ENCODE measurements around the gene EGFL7.

DNA sequence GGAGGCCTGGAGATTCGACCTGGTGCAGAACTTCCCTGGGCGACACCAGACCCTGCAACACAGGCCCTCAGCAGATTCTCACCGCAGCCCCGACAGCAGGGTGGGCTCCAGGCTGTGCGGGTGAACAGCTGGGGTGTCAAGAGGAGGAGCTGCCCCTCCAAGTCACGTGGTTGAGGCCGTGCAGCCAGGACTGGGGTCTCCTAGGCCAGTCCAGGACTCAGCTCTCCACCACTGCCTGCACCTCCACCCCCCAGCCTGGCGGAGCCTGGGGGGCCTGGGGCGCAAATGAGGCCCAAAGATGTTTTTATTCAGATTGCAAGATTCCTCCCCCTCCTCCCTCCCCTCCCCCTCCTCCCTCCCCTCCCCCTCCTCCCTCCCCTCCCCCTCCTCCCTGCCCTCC is 33.8 kb downstream of the EGFL7 start:
- TF ChIP-seq, protein P1, sequence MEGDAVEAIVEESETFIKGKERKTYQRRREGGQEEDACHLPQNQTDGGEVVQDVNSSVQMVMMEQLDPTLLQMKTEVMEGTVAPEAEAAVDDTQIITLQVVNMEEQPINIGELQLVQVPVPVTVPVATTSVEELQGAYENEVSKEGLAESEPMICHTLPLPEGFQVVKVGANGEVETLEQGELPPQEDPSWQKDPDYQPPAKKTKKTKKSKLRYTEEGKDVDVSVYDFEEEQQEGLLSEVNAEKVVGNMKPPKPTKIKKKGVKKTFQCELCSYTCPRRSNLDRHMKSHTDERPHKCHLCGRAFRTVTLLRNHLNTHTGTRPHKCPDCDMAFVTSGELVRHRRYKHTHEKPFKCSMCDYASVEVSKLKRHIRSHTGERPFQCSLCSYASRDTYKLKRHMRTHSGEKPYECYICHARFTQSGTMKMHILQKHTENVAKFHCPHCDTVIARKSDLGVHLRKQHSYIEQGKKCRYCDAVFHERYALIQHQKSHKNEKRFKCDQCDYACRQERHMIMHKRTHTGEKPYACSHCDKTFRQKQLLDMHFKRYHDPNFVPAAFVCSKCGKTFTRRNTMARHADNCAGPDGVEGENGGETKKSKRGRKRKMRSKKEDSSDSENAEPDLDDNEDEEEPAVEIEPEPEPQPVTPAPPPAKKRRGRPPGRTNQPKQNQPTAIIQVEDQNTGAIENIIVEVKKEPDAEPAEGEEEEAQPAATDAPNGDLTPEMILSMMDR (IDR thresholded peaks at IDR 0.05 in 8 of 11, conservative IDR thresholded peaks at IDR 0.05 in 3 of 11), result no peak
- TF ChIP-seq POLR2AphosphoS5 (IDR thresholded peaks at IDR 0.05) (no peak), POLR2A (IDR thresholded peaks at IDR 0.05) (no peak)
